HepG2 (cell line): ENCODE results near the gene YY2. TPM values are rescaled to one million over a fixed set of nuclear protein-coding genes. Genes with fewer than 3 reads are reported as not detected.
"Not testable (repeated sequence)": the region's sequence is repeated elsewhere in the genome, so short reads cannot be mapped to it uniquely, and the experiment has no call there.

Experiments used
- ATAC-seq: fragments of 200-7000 bp; cut with Tn5 transposase; 3 replicates; pipeline ENCODE4 v1.9.1; 2020; ENCODE audit warnings: mild to moderate bottlenecking, moderate library complexity
- BruUV-seq: library from RNA; stranded (reverse); fragments of 400-500 nt; replicated peaks from 2 replicates; lab custom pipeline; 2021; lab: Mats Ljungman, UMichigan
- CTCF ChIA-PET: fragments of 300-600 bp; formaldehyde crosslinking; extraction: SDS; loops from one replicate; lab custom pipeline; 2021; ENCODE audit warnings: low total read pairs, inconsistent platforms, low intra/inter-chr PET ratio; lab: Yijun Ruan, JAX
- POLR2A ChIA-PET: fragments of 350-600 bp; sonication (Branson Sonifier 250); formaldehyde crosslinking; loops from one replicate; lab custom pipeline; 2020; ENCODE audit warnings: antibody characterized with exemption, inconsistent platforms; lab: Yijun Ruan, JAX
- DNase-seq: peaks from one replicate; pipeline ENCODE4 v3.0.0-alpha.2; 2015; ENCODE audit warnings: low spot score
- FAIRE-seq: peaks from 3 replicates; lab custom pipeline; 2011; peaks lifted over from hg19 to GRCh38; lab: Jason Lieb, UNC
- H2AFZ ChIP-seq: one replicate; pipeline ENCODE4 v1.6.1; 2011; ENCODE audit warnings: low read length, inconsistent platforms
- H3K27ac ChIP-seq: fragments of 300-600 bp; 3 replicates; pipeline ENCODE4 v1.8.0; 2011; ENCODE audit warnings: mixed run types, mild to moderate bottlenecking, mixed read lengths, low read length, inconsistent platforms; ENCODE audit not compliant: insufficient read depth; ENCODE audit errors: extremely low read length
- H3K27me3 ChIP-seq, 2 experiments: fragments of 200-600 bp in 1 of 2; 2 replicates in 1 of 2; 3 replicates in 1 of 2; pipeline versions ENCODE4 v1.6.0 to v1.8.0; 2011; ENCODE audit warnings: low read length in 2 of 2, mild to moderate bottlenecking in 2 of 2, moderate library complexity in 2 of 2, inconsistent platforms in 1 of 2; ENCODE audit not compliant: insufficient read depth in 2 of 2, control insufficient read depth in 1 of 2
- H3K36me3 ChIP-seq, 2 experiments: fragments of 200-600 bp in 1 of 2; replicated peaks in 1 of 2; 2 replicates in 1 of 2; 3 replicates in 1 of 2; pipeline versions ENCODE4 v1.5.1 to v1.8.0; 2011; ENCODE audit warnings: low read length in 2 of 2, inconsistent platforms in 1 of 2; ENCODE audit not compliant: insufficient read depth in 2 of 2, control insufficient read depth in 1 of 2
- H3K4me1 ChIP-seq: 2 replicates; pipeline ENCODE4 v1.5.1; 2012; ENCODE audit warnings: low read length, inconsistent platforms; ENCODE audit not compliant: insufficient read depth
- H3K4me2 ChIP-seq: 2 replicates; pipeline ENCODE4 v1.6.0; 2011; ENCODE audit warnings: low read depth, low read length, inconsistent platforms
- H3K4me3 ChIP-seq, 3 experiments: fragments of 200-600 bp in 1 of 3; sonication (generic), shearing (Covaris generic) in 1 of 3; replicated peaks in 1 of 3; 2 replicates each; pipeline ENCODE4 v1.5.1; 2011 to 2016; ENCODE audit warnings: low read length in 3 of 3, inconsistent platforms in 2 of 3, low read depth in 2 of 3, mild to moderate bottlenecking in 2 of 3, control low read depth in 1 of 3, mixed read lengths in 1 of 3; ENCODE audit not compliant: insufficient read depth in 1 of 3
- H3K79me2 ChIP-seq: one replicate; pipeline ENCODE4 v1.6.1; 2011; ENCODE audit warnings: low read length, inconsistent platforms; ENCODE audit not compliant: insufficient read depth
- H3K9ac ChIP-seq: 2 replicates; pipeline ENCODE4 v1.6.0; 2011; ENCODE audit warnings: mild to moderate bottlenecking, low read depth, low read length, inconsistent platforms; ENCODE audit not compliant: insufficient read depth
- H3K9me3 ChIP-seq: 2 replicates; pipeline ENCODE4 v1.5.1; 2012; ENCODE audit warnings: mild to moderate bottlenecking, low read length
- H4K20me1 ChIP-seq: 2 replicates; pipeline ENCODE4 v1.6.0; 2011; ENCODE audit warnings: inconsistent platforms, mild to moderate bottlenecking, low read length, moderate library complexity; ENCODE audit not compliant: insufficient read depth
- BRCA1 ChIP-seq: sonication (generic); formaldehyde crosslinking; IDR thresholded peaks from 2 replicates; pipeline ENCODE4 v1.4.0; 2020; ENCODE audit warnings: missing genetic modification reagents
- PRPF4 ChIP-seq: fragments of 200-400 bp; formaldehyde crosslinking; IDR thresholded peaks from 2 replicates; pipeline ENCODE4 v1.6.1; 2016; ENCODE audit warnings: low read length, low read depth; ENCODE audit not compliant: poor library complexity, severe bottlenecking
- ZNF230 ChIP-seq: sonication (generic); formaldehyde crosslinking; IDR thresholded peaks from 2 replicates; pipeline ENCODE4 v1.4.0; 2020; ENCODE audit warnings: mild to moderate bottlenecking, missing genetic modification reagents
- WGBS: methylation state at CpG from one replicate; pipeline ENCODE4 v1.1.6; 2017; ENCODE audit warnings: low lambda C conversion rate; 5-methylcytosine and 5-hydroxymethylcytosine counted together
- in situ Hi-C: cut with HindIII; loops from 2 replicates; pipeline ENCODE4 v1.10.0; 2017; ENCODE audit warnings: low pct_unique_long_range_greater_than_20kb; ENCODE audit not compliant: extremely low pct_ligation_motif_present
- intact Hi-C: fragments of 100-400 bp; cut with micrococcal nuclease; formaldehyde crosslinking; loops from one replicate; pipeline ENCODE4 v1.10.0; 2022; ENCODE audit not compliant: unreplicated experiment
- polyA plus RNA-seq, 8 experiments: library from polyadenylated mRNA; depleted of rRNA in 3 of 8; stranded (reverse) in 7 of 8; unstranded in 1 of 8; fragments of >200 nt; fragmentation: Illumina TruSeq in 4 of 8; extraction: Trizol in 4 of 8; gene quantifications; 2 replicates each; pipeline versions ENCODE4 v1.2.1 to v1.2.3, GENCODE V29; 2011 to 2016; ENCODE audit warnings: low read depth in 4 of 8, missing spikeins in 1 of 8, mixed read lengths in 1 of 8; ENCODE audit not compliant: insufficient read depth in 1 of 8
- total RNA-seq, 5 experiments: library from RNA; depleted of rRNA; stranded (reverse); fragments of >200 nt; fragmentation: Illumina TruSeq; extraction: Trizol; gene quantifications; 2 replicates each; pipeline ENCODE4 v1.2.3, GENCODE V29; 2016; ENCODE audit warnings: low read depth in 1 of 5
- TF ChIP-seq, protein P1 (sequence below): sonication (generic); formaldehyde crosslinking; IDR thresholded peaks from 2 replicates; pipeline ENCODE4 v1.4.0; 2020; ENCODE audit warnings: missing genetic modification reagents
- TF ChIP-seq, protein P2 (sequence below): sonication (generic); formaldehyde crosslinking; IDR thresholded peaks from 2 replicates; pipeline ENCODE4 v1.4.0; 2020; ENCODE audit warnings: missing genetic modification reagents, borderline replicate concordance

YY2 gene
- total and polyA plus RNA-seq, 2 of the 13 experiments (the other 11 are each of a cell fraction or from before 2014, with no cell fraction given) = 0.34 to 0.44 TPM

DNA sequence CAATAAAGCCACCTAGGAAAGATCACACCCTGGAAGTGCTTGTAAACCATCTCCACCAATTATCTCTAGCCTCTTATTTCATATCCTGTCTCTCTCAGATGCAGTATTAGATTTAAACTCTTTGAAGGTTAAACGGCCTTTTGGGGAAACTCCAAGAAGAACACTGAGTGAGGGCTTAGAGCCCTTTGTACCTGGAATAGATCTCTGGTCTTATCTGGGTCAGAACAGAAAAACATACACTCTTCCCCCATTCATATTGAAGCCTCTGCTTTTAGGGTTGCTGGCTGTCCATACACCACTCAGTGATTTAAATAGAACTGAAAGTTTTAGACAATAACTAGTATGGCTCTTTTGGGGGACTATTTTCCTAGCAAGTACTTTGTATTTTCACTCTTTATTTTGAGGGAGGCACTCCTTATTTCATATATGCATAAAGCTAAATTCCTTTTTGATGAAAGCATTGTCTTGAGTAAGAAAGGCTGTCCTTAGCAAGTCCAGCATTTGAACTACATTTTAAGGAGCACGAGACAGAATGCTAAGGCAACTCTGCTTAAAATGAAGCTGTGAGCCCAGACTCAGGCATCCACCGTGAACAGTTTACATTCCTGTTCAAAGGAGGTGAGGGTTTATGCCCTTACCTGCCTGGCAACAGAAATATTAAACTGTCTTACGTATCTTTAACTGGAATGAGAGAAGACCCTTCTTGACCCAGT, 17.4 kb downstream of the YY2 start (continued):
- TF ChIP-seq, protein P1, sequence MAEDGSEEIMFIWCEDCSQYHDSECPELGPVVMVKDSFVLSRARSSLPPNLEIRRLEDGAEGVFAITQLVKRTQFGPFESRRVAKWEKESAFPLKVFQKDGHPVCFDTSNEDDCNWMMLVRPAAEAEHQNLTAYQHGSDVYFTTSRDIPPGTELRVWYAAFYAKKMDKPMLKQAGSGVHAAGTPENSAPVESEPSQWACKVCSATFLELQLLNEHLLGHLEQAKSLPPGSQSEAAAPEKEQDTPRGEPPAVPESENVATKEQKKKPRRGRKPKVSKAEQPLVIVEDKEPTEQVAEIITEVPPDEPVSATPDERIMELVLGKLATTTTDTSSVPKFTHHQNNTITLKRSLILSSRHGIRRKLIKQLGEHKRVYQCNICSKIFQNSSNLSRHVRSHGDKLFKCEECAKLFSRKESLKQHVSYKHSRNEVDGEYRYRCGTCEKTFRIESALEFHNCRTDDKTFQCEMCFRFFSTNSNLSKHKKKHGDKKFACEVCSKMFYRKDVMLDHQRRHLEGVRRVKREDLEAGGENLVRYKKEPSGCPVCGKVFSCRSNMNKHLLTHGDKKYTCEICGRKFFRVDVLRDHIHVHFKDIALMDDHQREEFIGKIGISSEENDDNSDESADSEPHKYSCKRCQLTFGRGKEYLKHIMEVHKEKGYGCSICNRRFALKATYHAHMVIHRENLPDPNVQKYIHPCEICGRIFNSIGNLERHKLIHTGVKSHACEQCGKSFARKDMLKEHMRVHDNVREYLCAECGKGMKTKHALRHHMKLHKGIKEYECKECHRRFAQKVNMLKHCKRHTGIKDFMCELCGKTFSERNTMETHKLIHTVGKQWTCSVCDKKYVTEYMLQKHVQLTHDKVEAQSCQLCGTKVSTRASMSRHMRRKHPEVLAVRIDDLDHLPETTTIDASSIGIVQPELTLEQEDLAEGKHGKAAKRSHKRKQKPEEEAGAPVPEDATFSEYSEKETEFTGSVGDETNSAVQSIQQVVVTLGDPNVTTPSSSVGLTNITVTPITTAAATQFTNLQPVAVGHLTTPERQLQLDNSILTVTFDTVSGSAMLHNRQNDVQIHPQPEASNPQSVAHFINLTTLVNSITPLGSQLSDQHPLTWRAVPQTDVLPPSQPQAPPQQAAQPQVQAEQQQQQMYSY (CRISPR knock-in tag) = no peak
- TF ChIP-seq, protein P2, sequence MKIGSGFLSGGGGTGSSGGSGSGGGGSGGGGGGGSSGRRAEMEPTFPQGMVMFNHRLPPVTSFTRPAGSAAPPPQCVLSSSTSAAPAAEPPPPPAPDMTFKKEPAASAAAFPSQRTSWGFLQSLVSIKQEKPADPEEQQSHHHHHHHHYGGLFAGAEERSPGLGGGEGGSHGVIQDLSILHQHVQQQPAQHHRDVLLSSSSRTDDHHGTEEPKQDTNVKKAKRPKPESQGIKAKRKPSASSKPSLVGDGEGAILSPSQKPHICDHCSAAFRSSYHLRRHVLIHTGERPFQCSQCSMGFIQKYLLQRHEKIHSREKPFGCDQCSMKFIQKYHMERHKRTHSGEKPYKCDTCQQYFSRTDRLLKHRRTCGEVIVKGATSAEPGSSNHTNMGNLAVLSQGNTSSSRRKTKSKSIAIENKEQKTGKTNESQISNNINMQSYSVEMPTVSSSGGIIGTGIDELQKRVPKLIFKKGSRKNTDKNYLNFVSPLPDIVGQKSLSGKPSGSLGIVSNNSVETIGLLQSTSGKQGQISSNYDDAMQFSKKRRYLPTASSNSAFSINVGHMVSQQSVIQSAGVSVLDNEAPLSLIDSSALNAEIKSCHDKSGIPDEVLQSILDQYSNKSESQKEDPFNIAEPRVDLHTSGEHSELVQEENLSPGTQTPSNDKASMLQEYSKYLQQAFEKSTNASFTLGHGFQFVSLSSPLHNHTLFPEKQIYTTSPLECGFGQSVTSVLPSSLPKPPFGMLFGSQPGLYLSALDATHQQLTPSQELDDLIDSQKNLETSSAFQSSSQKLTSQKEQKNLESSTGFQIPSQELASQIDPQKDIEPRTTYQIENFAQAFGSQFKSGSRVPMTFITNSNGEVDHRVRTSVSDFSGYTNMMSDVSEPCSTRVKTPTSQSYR (CRISPR knock-in tag) = no peak
- TF ChIP-seq ZNF230 = no peak
- TF ChIP-seq BRCA1 (CRISPR knock-in tag) = no peak
- no peak for TF ChIP-seq PRPF4

DNA sequence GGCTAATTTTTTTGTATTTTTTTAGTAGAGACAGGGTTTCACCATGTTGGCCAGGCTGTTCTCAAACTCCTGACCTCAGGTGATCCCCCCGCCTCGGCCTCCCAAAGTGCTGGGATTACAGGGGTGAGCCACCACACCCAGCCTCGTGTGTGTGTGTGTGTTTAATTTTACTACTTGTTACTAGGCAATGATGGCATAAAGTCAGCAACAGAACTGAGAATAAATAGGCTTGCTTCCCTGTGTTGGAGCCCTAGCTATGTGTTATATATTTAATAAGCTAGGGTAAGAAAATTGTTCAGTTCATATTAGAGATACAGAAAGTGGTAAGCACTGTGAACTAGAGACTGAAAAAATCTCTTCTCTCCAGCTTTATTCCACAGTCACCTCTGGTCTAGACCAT, 18.4 kb downstream of the YY2 start:
- H3K27me3 ChIP-seq, H3K9ac ChIP-seq, BruUV-seq, CTCF ChIA-PET, ATAC-seq, intact Hi-C loops, H3K9me3 ChIP-seq, H3K27ac ChIP-seq, H4K20me1 ChIP-seq, FAIRE-seq, H3K4me1 ChIP-seq, H3K4me2 ChIP-seq, POLR2A ChIA-PET, H3K4me3 ChIP-seq, in situ Hi-C loops, DNase-seq, H3K36me3 ChIP-seq, H3K79me2 ChIP-seq, H2AFZ ChIP-seq: not testable (repeated sequence)
- whole genome bisulfite sequencing = no CpG with 5 or more reads among the region's 3 CpGs
